ENCODE measurements around the gene GGT7. TPM values are rescaled to one million over a fixed set of nuclear protein-coding genes. Genes with fewer than 3 reads are reported as not detected.

GGT7 gene
- total RNA-seq, 2 donors from 2014 or later, result 15.0 to 20.2 TPM

DNA sequence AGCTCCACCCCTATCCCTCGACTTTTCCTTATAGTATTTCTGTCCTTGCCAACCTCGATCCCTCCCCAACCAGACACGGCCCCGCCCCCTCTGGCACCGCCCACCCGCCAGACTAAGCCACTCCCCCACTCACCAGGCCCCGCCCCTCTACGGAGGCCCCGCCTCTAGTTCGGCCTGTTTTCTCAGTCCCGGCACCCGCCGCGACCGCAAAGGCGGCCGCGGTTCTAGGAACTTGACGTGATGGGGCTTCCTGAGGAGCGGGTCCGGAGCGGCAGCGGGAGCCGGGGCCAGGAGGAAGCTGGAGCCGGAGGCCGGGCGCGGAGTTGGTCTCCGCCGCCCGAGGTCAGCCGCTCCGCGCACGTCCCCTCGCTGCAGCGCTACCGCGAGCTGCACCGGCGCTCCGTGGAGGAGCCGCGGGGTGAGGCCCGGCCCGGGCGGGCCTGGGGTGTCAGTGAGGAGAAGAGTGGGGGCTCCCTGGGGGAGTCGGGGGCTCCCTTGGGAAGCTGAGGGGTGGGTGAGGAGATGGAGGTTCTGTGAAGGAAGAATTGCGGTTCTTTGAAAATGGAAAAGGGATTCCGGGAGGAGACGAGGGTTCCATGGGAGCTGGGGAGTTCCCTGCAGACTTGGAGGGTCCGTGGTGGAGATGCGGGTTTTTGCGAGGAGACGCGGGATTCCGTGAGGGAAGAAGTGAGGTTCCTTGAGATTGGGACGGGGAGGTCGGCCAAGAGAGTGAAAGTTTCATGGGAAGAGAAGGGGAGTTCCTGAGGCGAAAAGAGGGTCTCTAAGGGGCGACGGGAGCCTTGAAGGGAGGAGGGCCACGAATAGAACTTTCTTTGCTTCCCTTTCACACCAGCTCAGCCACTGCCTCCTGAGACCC lies 4.0 kb upstream of the GGT7 start, which contains the start of gene ACSS2:
Gene ACSS2 (plus strand): TSS at position 207 of the 877 bp plus-strand sequence. CDS start 34 bp downstream, at position 241.
- H3K4me1 Mint-ChIP-seq, result peaks cover 51% of the 10 kb centered on the region
- no peaks in the 10 kb centered on the region for H3K36me3 Mint-ChIP-seq (ENCODE audit: low read depth)
- DNase-seq (peak; percentile 91 to 92 (median 92)), ATAC-seq (peak; percentile 85)
- H3K27ac Mint-ChIP-seq, result peak within 1 kb of the TSS; percentile 90
- no peaks in the 10 kb centered on the region for H3K27me3 Mint-ChIP-seq
- peak within 1 kb of the TSS; percentile 94 for H3K4me3 Mint-ChIP-seq
- no peaks in the 10 kb centered on the region for H3K9me3 ChIP-seq (ENCODE audit: control insufficient read depth, low read length, poor library complexity, severe bottlenecking)

DNA sequence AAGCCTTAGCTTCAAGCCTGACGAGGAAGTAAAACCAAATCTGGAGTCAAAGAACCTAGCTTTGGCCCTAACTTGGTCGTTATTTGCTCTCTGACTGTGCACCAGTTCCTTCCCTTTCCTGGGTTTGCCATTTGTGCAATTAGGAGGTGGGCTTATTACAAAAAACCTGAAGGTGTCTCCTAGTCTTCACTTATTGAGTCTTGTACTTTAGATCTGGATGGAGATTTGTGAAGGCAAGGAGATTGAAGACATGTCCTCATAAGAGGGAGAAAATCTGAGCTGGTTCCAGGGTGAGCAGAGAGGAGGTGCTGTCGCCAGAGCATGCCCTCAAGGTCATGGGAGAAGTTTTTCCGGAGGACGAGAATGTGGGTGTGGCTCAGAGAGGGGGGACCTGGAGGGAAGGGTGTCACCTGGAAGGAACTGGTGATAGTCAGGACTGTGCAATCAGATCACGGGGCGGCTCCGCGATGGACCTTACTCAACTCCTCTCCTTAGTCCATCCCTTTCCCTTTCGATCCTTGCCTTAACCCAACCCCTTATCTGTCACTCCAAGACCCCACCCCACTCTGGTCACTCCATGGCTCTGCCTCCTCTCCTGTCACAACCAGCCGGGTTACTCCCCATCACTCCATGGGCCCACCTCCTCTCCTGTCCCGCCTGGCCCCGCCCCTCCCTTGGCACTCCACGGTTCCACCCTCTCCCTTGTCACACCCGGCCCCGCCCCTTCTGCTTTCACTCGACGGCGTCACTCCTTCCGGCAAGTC lies 3.2 kb upstream of the GGT7 start:
- no peaks in the 10 kb centered on the region for H3K9me3 ChIP-seq (ENCODE audit: control insufficient read depth, low read length, poor library complexity, severe bottlenecking)
- no peaks in the 10 kb centered on the region for H3K27me3 Mint-ChIP-seq
- ATAC-seq (no peak), DNase-seq (no peak)
- H3K27ac Mint-ChIP-seq, result peak overlapping the region; percentile 90
- H3K36me3 Mint-ChIP-seq (ENCODE audit: low read depth), result no peaks in the 10 kb centered on the region
- peak overlapping the region; percentile 94 for H3K4me3 Mint-ChIP-seq
- H3K4me1 Mint-ChIP-seq, result peaks cover 55% of the 10 kb centered on the region

DNA sequence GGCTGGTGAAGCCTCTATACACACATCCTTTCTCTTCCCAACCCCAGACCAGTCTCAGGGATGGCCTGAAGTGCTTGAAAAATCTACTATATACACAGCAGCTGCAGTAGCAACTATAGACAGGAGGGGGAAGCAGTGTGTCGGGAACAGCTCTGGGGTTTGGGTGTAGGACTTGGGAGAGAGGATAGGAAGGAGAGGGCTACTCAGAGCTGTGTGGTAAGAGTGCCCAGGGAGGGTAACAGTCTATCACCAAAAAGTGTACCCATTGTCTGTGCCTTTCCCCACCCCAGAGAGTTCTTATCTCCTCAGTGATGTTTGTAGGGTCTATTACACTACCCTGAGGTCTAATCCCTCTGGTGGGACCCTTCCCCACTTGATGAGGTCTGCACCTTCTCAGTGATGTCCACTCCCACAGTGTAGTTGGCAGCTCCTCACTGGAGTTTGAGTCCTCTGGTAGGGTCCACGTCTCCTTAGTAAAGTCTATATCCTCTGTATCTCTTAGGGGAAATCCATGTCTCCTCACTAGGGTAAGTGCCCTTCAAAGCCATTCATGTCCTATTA lies 1.5 kb upstream of the GGT7 start:
- peak in 1 of 3 donors; percentile 30 for DNase-seq
- peaks cover 59% of the 10 kb centered on the region for H3K4me1 Mint-ChIP-seq
- H3K27ac Mint-ChIP-seq, result peak overlapping the region; percentile 90
- H3K4me3 Mint-ChIP-seq, result peak overlapping the region; percentile 92
- H3K36me3 Mint-ChIP-seq (ENCODE audit: low read depth), result peaks cover 2% of the 10 kb centered on the region
- no peaks in the 10 kb centered on the region for H3K27me3 Mint-ChIP-seq
- H3K9me3 ChIP-seq (ENCODE audit: control insufficient read depth, low read length, poor library complexity, severe bottlenecking), result no peaks in the 10 kb centered on the region
- ATAC-seq, result no peak

DNA sequence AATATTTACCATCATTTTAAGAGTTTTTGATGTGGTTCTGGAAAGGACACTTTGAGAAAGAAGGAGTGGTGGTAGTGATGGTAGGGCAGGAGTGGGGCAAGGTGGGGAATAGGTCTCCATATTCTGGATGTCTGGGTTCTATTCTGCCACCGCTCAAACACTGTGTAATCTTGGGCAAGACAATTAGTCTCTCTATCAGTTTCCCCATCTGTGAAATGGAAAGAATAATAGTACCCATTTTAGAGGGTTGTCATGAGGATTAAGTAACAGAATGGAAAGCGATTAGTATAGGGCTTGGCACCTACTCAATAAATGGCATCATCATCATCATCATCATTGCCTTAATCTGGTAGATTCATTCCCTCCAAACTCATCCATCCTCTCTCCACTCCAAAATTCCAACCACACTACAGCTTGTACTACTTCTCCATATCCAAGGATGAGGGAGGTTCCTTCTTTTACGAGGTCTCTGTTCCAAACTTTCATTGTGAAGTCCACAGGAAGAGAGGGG lies 982 bp upstream of the GGT7 start:
- Mint-ChIP-seq H3K27me3 (no peaks in the 10 kb centered on the region), H3K36me3 (ENCODE audit: low read depth) (peaks cover 2% of the 10 kb centered on the region), H3K4me3 (peak overlapping the region; percentile 92), H3K4me1 (peaks cover 58% of the 10 kb centered on the region), H3K27ac (peak overlapping the region; percentile 90)
- no peak for ATAC-seq
- H3K9me3 ChIP-seq (ENCODE audit: control insufficient read depth, low read length, poor library complexity, severe bottlenecking), result no peaks in the 10 kb centered on the region
- no peak for DNase-seq

DNA sequence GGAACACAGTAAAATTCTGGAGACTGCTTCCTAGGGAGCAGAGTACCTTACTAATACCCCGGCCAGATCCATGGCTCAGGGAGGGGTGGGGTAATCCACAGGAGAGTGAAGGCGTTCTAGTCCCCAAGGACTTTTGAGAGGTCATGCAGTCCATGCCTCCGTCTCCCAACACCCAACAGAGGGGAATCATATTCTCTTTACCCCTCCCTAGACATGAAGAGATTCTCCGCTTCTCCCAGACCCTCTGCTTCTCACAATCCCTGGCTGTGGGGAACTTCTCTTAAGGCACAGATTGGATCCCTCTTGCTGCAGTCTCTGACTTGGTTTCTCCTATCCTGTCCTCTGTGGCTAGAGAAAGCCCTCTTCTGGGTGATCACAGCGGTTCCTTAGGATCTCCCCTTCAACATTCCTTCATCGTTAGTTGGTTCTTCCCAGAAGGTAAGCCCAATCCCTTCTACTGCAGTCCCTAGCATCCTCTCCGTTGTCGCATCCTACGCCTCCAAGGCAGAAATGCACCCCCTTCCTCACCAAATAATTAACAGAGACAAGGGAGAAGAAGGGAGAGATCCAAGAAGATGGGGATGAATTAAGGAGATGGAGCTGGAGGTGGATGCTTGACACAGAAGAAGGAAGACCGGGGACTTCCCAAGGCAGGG lies 562 bp downstream of the GGT7 start:
- peaks cover 2% of the 10 kb centered on the region for H3K36me3 Mint-ChIP-seq (ENCODE audit: low read depth)
- H3K4me1 Mint-ChIP-seq, result peaks cover 54% of the 10 kb centered on the region
- H3K4me3 Mint-ChIP-seq, result peak overlapping the region; percentile 92
- no peaks in the 10 kb centered on the region for H3K9me3 ChIP-seq (ENCODE audit: control insufficient read depth, low read length, poor library complexity, severe bottlenecking)
- peak overlapping the region; percentile 90 for H3K27ac Mint-ChIP-seq
- H3K27me3 Mint-ChIP-seq, result no peaks in the 10 kb centered on the region
- no peak for DNase-seq
- ATAC-seq, result no peak

DNA sequence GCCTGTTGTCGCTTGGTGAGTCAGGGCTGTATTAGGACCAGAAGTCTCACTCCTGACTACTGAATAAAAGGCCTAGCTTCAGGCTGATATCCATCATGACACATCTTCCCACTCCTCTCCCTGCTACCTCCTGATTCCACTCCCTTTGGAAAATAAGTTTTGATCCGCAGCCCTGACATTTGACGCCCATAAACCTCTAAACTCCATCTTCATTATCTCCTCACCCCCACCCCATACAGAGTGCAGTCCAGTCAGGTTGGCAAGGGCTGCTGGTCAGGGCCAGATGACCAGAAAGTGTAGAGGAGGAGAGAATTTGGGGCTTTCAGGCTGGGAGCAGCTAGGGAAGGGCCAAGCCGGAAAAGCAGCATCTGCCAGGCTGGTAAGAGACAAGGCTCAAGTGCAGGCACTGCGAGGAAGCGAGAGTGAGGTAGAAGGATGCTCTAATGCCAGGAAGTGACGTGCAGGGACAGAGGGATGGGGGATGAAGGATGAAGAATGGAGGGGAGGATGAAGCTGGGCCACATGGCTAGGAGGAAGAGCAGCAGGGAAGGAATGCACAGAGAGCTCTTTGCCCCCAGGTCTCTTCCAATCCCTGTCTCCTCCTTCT lies 1.2 kb downstream of the GGT7 start:
- ATAC-seq (no peak), DNase-seq (no peak)
- Mint-ChIP-seq H3K27ac (peak overlapping the region; percentile 90), H3K4me3 (peak overlapping the region; percentile 92), H3K4me1 (peaks cover 50% of the 10 kb centered on the region), H3K36me3 (ENCODE audit: low read depth) (peaks cover 2% of the 10 kb centered on the region), H3K27me3 (no peaks in the 10 kb centered on the region)
- H3K9me3 ChIP-seq (ENCODE audit: control insufficient read depth, low read length, poor library complexity, severe bottlenecking), result no peaks in the 10 kb centered on the region

DNA sequence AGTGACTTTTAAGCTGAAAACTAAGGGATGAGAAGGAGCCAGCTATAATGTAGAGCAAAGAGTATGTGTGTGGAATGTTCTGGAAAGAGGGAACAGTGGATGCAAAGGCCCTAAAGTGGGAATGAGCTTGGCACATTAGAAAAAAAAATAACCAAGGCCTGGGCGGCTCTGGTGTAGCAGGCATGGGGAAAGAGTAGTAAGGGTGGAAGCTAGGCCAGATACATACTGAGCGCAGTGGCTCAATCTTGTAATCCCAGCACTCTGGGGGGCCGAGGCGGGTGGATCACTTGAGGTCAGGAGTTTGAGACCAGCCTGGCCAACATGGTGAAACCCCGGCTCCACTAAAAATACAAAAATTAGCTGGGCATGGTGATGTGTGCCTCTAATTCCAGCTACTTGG lies 8.4 kb downstream of the GGT7 start:
- H3K36me3 Mint-ChIP-seq (ENCODE audit: low read depth), result peaks cover 7% of the 10 kb centered on the region
- no peak for DNase-seq
- H3K27ac Mint-ChIP-seq, result no peak overlapping the region
- no peak overlapping the region for H3K4me3 Mint-ChIP-seq
- no peaks in the 10 kb centered on the region for H3K9me3 ChIP-seq (ENCODE audit: control insufficient read depth, low read length, poor library complexity, severe bottlenecking)
- H3K27me3 Mint-ChIP-seq, result no peaks in the 10 kb centered on the region
- H3K4me1 Mint-ChIP-seq, result peaks cover 7% of the 10 kb centered on the region
- ATAC-seq, result no peak

DNA sequence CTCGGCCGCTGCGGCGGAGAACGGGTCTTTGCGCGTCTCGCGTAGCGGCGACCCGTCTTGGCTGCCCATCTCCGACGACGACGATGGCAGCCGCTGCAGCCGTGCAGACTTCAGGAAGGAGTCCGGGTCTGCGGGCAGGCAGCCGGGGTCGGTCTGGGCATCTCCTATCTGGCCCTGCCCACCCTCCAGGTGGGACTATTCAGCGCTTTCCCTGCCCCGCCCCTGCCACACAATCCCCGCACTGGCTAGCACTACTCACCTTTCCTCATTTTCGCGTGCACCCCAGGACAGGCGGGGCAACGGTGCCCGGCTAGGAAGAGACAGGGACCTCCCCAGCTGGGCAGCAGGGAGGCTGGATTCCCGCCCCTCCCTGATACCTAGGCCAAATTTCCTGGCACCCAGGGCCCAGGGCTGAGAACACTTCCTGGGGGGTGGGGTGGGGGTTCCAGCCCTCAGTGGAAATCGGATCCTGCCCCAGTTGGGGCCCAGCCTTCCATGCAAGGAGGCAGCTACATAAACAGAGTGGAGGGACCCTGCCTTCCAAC lies 9.2 kb downstream of the GGT7 start:
- no peak for ATAC-seq
- peaks cover 7% of the 10 kb centered on the region for H3K36me3 Mint-ChIP-seq (ENCODE audit: low read depth)
- no peaks in the 10 kb centered on the region for H3K27me3 Mint-ChIP-seq
- H3K4me3 Mint-ChIP-seq, result no peak overlapping the region
- DNase-seq, result no peak
- peaks cover 6% of the 10 kb centered on the region for H3K4me1 Mint-ChIP-seq
- H3K27ac Mint-ChIP-seq, result no peak overlapping the region
- H3K9me3 ChIP-seq (ENCODE audit: control insufficient read depth, low read length, poor library complexity, severe bottlenecking), result no peaks in the 10 kb centered on the region

DNA sequence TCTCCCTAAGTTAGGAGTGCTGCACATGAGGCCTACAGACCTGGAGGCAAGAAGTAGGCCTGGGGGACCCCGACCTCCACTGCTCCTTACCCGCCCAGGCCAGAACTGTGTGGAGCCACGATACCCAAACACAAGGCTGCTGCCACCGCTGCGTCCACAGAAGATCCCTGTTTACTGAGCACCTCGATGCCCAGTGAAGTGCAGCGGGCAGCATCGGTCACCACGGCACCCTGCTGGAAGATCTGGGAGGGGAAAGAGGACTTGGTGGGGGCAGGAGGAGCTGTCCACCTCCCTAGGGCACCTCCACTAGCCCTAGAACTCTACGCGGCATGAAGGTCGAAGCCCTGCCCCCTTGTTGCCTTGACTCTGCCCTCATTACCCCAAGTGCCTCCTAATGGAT lies 9.9 kb downstream of the GGT7 start:
- H3K27ac Mint-ChIP-seq, result peak overlapping the region; percentile 21
- peaks cover 9% of the 10 kb centered on the region for H3K36me3 Mint-ChIP-seq (ENCODE audit: low read depth)
- no peaks in the 10 kb centered on the region for H3K9me3 ChIP-seq (ENCODE audit: control insufficient read depth, low read length, poor library complexity, severe bottlenecking)

DNA sequence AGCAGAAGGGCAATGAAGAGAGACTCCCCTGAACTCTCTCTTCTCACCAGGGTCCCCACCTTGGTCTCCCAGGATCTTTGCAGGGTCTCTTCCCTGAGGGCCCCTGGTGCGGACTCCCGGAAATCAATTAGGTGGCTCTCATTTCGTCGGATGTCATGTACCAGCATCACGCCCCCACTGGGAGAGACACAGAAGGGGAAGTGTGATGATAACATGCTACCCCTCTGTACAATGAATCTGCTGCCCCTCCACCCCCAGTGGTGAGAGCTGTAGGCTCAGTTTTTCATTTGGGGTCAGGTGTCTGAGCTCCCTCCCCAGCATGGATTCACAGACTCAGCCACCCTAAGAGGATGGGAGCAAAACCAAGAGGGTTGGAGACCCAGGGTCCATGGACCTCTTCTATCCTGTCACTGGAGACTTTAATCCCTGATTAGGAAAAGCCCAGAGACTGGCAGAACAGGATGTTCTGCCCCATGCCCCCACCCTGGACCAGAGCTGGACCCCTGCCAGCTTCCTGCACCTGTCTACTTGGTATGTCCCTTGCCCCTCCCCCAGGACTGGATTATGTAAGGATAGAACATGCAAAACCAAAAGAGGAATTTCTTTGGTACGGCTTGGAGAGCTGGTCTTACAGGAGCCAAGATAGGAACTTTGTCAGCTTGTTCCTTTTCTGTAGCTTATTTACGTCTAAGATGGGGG lies 11.1 kb downstream of the GGT7 start:
- H3K27ac Mint-ChIP-seq, result no peak overlapping the region
- no peak for ATAC-seq
- H3K9me3 ChIP-seq (ENCODE audit: control insufficient read depth, low read length, poor library complexity, severe bottlenecking), result no peaks in the 10 kb centered on the region
- no peak for DNase-seq
- peaks cover 9% of the 10 kb centered on the region for H3K36me3 Mint-ChIP-seq (ENCODE audit: low read depth)
- peak overlapping the region; percentile 15 for H3K4me3 Mint-ChIP-seq
- H3K4me1 Mint-ChIP-seq, result peaks cover 6% of the 10 kb centered on the region
- H3K27me3 Mint-ChIP-seq, result no peaks in the 10 kb centered on the region

More for the DNA sequence above, 9.9 kb downstream of the GGT7 start:
- DNase-seq (no peak), ATAC-seq (no peak)
- Mint-ChIP-seq H3K4me1 (peaks cover 6% of the 10 kb centered on the region), H3K4me3 (no peak overlapping the region), H3K27me3 (no peaks in the 10 kb centered on the region)

DNA sequence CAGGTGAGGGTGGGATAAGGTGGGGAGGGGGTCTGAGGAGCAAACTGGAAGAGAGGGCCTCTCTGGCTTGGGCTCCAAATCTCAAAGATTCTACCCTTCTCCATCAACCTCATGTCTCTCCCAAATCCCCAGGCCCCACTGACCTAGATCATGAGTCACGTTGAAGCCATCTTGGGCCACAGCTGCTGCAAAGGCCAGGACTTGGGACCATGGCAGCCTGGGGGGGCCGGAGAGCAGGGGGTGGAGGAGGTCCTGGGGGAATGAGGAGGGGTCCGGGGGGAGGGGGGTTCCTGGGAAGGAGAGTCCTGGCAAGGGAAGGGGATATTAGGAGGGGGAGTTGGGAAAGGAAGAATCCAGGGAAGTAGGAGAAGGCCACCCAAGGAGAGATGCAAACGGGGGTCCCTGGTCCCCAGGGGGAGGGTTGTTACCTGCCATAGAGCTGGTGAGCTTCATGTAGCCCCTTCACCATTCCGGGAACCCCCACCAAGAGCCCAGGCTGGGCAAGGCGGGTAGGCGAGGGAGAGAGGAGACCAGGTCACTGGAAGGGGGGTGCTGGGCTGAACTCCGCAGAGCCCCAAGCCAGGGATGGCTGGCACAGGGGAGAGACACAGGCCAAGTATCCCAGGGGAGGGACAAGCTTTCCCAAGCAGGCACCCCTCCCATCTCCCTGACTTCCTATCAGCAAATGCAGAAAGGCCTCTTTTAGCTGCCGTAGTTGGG lies 12.7 kb downstream of the GGT7 start:
- ATAC-seq (no peak), DNase-seq (no peak)
- no peaks in the 10 kb centered on the region for H3K27me3 Mint-ChIP-seq
- no peak overlapping the region for H3K4me3 Mint-ChIP-seq
- H3K27ac Mint-ChIP-seq, result no peak overlapping the region
- no peaks in the 10 kb centered on the region for H3K9me3 ChIP-seq (ENCODE audit: control insufficient read depth, low read length, poor library complexity, severe bottlenecking)
- peaks cover 8% of the 10 kb centered on the region for H3K4me1 Mint-ChIP-seq
- H3K36me3 Mint-ChIP-seq (ENCODE audit: low read depth), result peaks cover 9% of the 10 kb centered on the region
